GM21619 (cell line): ENCODE data around the gene ARHGAP6.
A peak's percentile ranks its signal among the peaks of the same experiment; 100 is the strongest.
"Not testable (repeated sequence)": the region's sequence is repeated elsewhere in the genome, so short reads cannot be mapped to it uniquely, and the experiment has no call there.

Experiments
- ATAC-seq: cut with Tn5 transposase; IDR thresholded peaks from one replicate; pipeline ENCODE4 v1.9.1; 2021; ENCODE audit not compliant: unreplicated experiment

ARHGAP6 gene

DNA sequence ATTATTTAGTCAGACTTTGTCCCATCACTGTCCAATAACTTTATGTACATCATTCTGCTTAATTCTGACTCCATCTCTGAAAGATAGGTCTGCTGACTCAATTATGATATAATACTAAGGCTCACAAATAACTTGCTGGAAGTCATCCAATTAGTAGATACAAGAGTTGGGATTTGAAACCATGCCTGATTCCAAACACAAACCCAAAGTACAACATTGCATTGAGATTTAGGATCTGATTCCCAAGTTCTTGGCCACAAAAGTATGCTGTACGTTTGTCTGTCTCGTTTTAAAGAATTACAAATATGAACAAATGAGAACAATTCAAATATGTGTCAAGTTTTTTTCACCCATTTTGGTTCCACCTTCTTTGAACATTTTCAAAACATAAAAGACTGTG, 263.8 kb downstream of the ARHGAP6 start:
- ATAC-seq = no peak

- no peak for ATAC-seq
Observed at GRCh38 chrX:11399489-11400094, 266.1 kb downstream of the ARHGAP6 start.

DNA sequence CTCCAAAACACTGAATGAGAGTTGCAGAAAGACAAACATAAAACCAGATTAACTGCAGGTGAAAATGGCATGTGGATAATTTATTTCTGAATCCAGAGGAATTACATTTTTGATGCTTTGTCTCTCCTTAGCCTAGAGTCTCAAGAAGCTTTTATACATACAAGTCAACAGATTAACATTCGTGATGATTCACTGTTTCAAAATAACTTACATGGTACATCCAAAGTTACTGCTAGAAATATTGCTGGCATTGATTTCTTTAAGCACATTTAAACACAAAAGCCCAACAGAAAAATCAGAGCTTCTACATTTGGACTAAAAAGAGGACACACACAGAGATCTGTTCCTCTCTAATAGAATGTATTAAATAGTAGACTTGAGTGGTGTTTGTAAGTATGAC, 266.9 kb downstream of the ARHGAP6 start:
- no peak for ATAC-seq

DNA sequence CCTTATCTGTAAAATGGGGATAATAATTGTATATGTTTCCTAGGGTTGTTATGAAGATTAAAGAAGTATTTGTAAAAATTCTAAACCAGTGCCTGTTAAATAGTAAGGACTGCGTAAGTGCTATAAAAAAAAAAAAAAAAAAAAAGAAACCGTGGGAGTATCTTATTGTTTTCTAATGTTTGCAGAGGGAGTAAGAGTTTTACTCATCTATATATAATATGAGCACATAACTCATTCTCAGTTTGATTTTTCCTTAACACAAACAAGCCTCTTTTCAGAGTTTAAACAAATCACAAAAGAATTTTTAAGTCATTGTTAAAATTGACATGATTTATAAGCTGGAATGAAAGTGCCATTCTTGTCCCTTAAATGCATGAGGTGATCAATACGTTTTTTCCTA, 267.6 kb downstream of the ARHGAP6 start:
- ATAC-seq = no peak

DNA sequence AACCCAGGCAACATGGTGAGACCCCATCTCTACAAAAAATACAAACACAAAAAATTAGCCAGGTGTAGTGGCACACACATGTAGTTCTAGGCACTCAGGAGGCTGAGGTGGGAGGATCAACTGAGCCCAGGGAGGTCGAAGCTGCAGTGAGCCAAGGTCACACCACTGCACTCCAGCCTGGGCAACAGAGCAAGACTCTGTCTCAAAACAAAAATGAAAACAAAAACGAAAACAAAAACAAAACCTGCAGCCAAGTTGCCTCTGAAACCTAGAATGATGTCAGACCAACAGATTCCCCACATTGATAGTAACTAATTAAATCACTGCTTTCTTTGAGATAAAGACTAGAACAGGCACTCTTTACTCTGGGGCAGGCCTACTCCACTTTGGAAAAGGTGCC, 268.0 kb downstream of the ARHGAP6 start:
- ATAC-seq = peak; percentile 91

- ATAC-seq = no peak
Observed at GRCh38 chrX:11395859-11396258, 269.9 kb downstream of the ARHGAP6 start.

DNA sequence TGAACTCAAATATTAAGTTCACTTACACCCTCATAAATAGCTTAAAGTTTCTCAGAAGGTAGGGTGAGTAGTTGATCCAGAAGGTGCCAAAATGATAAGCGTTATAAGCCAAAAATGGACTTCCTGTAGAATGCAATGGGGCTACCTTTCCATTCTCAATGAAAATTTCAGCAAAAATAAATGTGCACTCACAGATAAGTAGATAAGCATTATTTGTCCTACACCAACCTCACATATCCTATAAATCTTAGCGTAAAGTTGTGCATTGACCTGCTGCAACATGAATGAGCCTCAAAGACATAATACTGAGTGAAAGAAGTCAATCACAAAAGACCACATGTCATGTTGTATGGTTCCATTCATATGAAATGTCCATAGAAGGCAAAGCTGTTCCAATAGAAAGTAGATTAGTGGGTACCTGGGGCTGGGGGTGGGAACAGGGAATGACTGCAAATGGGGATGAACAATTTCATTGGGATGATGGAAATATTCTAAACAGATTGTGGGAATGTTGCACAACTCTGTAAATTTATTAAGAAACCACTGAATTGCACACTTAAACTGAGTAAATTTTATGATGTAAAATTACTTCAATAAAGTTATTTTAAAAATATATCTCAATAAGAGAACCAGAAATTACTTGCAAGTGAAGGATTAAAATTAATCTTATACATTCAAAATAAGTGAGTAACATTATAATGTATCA, 271.6 kb downstream of the ARHGAP6 start:
- ATAC-seq = no peak

DNA sequence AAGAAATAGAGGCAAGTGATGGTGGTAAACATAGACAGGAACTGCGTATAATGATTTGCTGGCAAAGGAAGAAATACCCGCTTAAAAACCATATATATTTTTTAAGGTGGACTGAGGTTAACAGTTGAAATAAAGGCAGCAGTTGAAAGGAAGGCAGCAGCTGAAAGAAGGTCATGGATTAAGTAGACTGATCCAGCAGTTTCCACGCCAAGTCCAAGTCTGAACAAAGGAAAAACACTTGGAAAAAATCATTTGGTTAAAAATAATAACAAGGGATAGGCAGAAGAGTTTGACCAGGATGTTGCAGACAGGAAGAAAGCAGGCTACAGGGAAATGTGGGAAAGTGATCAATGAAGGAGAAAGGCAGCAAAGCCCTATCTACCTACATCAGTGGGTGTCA, 278.9 kb downstream of the ARHGAP6 start:
- ATAC-seq = no peak

- no peak for ATAC-seq
Observed at GRCh38 chrX:11386001-11386523, 279.7 kb downstream of the ARHGAP6 start.

- ATAC-seq = no peak
Observed at GRCh38 chrX:11382930-11383329, 282.8 kb downstream of the ARHGAP6 start.

- ATAC-seq = peak; percentile 75
Observed at GRCh38 chrX:11381464-11381863, 284.3 kb downstream of the ARHGAP6 start.

- ATAC-seq = no peak
Observed at GRCh38 chrX:11380187-11380844, 285.4 kb downstream of the ARHGAP6 start.

DNA sequence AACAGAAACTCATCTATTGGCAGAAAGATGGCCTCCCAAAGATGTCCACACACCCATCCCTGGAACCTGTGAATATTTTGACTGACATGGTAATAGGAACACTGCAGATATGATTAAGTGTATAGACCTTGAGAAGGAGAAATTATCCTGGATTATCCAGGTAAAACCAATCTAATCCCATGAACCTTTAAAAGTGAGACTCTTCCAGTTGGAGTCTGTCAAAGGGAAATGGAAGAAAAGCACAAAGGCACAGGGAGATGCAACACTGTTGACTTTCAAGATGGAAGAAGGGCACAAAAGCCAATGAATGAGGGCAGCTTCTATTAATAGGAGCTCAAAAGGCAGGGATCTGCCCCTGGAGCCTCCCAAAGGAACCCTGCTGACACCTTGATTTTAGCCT, 289.6 kb downstream of the ARHGAP6 start:
- no peak for ATAC-seq

DNA sequence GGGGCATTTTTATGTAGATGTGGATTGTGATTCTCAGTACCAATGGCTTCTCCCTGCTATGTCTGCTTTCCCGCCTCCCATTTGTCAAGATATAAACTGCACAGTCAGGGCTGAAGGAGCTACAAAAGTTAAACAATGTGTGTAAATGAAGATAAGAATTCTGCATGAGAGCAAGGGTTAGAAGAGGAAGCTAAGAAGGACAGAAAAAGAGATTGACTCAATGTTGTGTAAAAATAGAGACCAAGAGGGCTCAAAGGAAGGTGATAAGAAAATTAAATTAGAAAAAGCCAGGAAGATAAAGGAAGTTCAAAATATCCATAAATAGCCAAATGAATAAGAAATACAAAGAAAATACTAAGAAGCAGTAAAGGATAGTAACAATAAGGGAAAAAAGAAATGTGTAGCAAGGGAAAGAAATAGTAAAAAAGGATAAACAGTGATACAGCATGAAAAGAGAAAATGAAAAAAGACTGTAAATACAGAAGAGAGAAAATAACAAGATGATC, 290.1 kb downstream of the ARHGAP6 start:
- no peak for ATAC-seq

GRCh38 chrX:11374570-11374969, 291.1 kb downstream of the ARHGAP6 start:
- no peak for ATAC-seq

DNA sequence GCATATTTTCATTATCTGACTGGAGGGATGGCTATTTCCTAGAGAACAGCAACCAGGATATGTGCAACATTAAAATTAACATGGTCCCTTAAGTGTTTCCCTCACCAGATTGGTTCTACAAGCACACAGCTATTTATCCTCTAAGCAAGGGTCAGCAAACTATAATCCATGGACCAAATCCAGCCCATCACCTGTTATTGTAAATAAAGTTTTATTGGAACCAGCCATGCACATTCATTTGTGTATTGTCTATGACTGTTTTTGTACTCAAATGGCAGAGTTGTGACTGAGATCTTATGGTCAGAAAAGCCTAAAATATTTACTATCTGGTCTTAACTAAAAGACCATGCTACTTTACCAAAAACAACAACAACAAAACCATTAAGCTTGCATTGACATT, 294.6 kb downstream of the ARHGAP6 start:
- ATAC-seq = no peak

GRCh38 chrX:11367609-11368430, 297.9 kb downstream of the ARHGAP6 start:
- ATAC-seq = no peak

GRCh38 chrX:11366998-11367595, 298.6 kb downstream of the ARHGAP6 start:
- ATAC-seq = no peak

DNA sequence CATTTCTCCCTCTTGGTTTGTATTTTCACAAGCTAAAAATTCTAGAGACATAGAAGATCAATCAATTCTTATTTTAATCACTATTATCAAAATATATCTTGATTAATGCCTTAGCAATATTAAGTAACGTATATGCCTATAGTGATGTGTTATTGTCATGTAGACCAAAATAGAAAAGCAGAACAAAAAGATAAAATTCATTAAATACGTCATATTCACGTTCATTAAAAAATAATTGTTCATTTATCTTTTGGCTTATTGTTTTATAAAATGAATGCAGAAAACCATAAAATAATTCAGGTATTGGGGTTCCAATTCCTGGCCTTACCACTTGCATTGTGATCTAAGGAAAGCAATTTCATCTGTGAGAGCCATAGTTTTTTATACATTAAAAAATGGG, 300.3 kb downstream of the ARHGAP6 start:
- no peak for ATAC-seq

DNA sequence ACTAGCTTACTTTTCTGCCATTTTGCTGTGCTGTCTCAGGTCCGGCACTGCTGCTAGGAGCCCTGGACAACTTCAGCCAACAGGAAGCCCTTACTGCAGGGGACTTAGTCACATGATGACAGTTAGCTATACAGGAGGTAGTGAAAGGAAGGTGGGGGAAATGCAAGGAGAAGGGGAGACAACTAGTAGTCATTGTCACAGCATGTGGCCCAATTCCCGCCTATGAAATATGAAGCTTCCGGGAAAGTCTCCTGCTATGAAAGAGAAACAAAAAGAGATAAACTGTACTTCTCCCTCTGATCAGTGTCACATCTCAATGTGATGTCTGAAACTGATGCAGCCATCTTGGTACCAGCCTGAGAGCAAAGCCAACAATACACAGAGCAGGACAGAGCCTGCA, 300.9 kb downstream of the ARHGAP6 start:
- no peak for ATAC-seq

GRCh38 chrX:11363825-11364224, 301.9 kb downstream of the ARHGAP6 start:
- not testable (repeated sequence) for ATAC-seq
